Stomach (tissue), 8 donors: Measurements from ENCODE around the gene RASL12. TPM values are rescaled to one million over a fixed set of nuclear protein-coding genes. Genes with fewer than 3 reads are reported as not detected.

Experiments
- polyA plus RNA-seq, 3 donors: library from polyadenylated mRNA; stranded (reverse); fragments of 200-250 nt; gene quantifications; one replicate each; pipeline ENCODE4 v1.2.3, GENCODE V29; 2013
- small RNA-seq, 4 donors: library from RNA; depleted of rRNA; stranded (forward); fragments of <200 nt; gene quantifications; one replicate each; pipeline ENCODE3, GENCODE V24; 2016
- total RNA-seq, 5 donors: library from RNA; depleted of rRNA; stranded (reverse); fragments of >200 nt; gene quantifications; one replicate each; pipeline versions ENCODE4 v1.1.0 to v1.2.3, GENCODE V29; 2014 to 2016
- donor health status: healthy with polysubstance abuse.
- donor health status: Bipolar disorder and iron deficiency.
- donor health status: healthy.

The RASL12 gene
- total and polyA plus RNA-seq, 8 donors = 0.58 to 27.7 (median 10.9) TPM

Small RNA genes within 50 kb of the gene (small RNA-seq; reads per million reads assigned to genes)
- gene AC013553.1 = 0 reads per million in 4 donors

Other genes with a start within 250 kb of the RASL12 start
- 10 to 100 TPM in 2 of 5 donors, 1 to 10 TPM in 3; 1.6 to 58.8 (median 2.8) TPM for gene PIF1, start 242.3 kb downstream of the RASL12 start, total RNA-seq
- 1 to 10 TPM in 2 of 3 donors, under 1 TPM in 1; 0.46 to 8.7 (median 2.0) TPM for gene PIF1, start 242.3 kb downstream of the RASL12 start, polyA plus RNA-seq
- gene PLEKHO2, start 226.1 kb downstream of the RASL12 start, total RNA-seq = 10 to 100 TPM in 4 of 5 donors, 1 to 10 TPM in 1; 9.0 to 23.9 (median 15.2) TPM
- gene PLEKHO2, start 226.1 kb downstream of the RASL12 start, polyA plus RNA-seq = 10 to 100 TPM in 2 of 3 donors, 1 to 10 TPM in 1; 7.5 to 25.4 (median 23.2) TPM
- gene ANKDD1A, start 156.1 kb downstream of the RASL12 start, total RNA-seq = 10 to 100 TPM in 2 of 5 donors, 1 to 10 TPM in 3; 4.0 to 43.8 (median 9.2) TPM
- gene ANKDD1A, start 156.1 kb downstream of the RASL12 start, polyA plus RNA-seq = 1 to 10 TPM; 1.5 to 2.7 (median 1.7) TPM
- gene SPG21, start 78.1 kb downstream of the RASL12 start, total RNA-seq = 100 to 1,000 TPM in 1 of 5 donors, 10 to 100 TPM in 4; 21.6 to 129 (median 68.2) TPM
- gene SPG21, start 78.1 kb downstream of the RASL12 start, polyA plus RNA-seq = 10 to 100 TPM; 61.6 to 68.7 (median 67.7) TPM
- gene MTFMT, start 38.4 kb downstream of the RASL12 start, total RNA-seq = 100 to 1,000 TPM in 1 of 5 donors, 10 to 100 TPM in 2, 1 to 10 TPM in 1, not detected in 1; 9.7 to 105 (median 20.2) TPM
- 10 to 100 TPM in 1 of 3 donors, 1 to 10 TPM in 2; 5.3 to 12.0 (median 6.1) TPM for gene MTFMT, start 38.4 kb downstream of the RASL12 start, polyA plus RNA-seq
- 10 to 100 TPM in 1 of 5 donors, not detected in 4; 19.7 TPM for gene SLC51B, start 22.6 kb downstream of the RASL12 start, total RNA-seq
- under 1 TPM in 2 of 3 donors, not detected in 1; 0.38 to 0.62 TPM for gene SLC51B, start 22.6 kb downstream of the RASL12 start, polyA plus RNA-seq
- gene KBTBD13, start 8.8 kb upstream of the RASL12 start, total RNA-seq = under 1 TPM in 1 of 5 donors, not detected in 4; 0.18 TPM
- gene KBTBD13, start 8.8 kb upstream of the RASL12 start, polyA plus RNA-seq = not detected
- gene UBAP1L, start 47.2 kb upstream of the RASL12 start, total RNA-seq = 1 to 10 TPM in 4 of 5 donors, not detected in 1; 1.8 to 5.3 (median 2.6) TPM
- gene UBAP1L, start 47.2 kb upstream of the RASL12 start, polyA plus RNA-seq = 1 to 10 TPM in 2 of 3 donors, not detected in 1; 2.9 to 4.0 TPM
- gene PDCD7, start 65.8 kb upstream of the RASL12 start, total RNA-seq = 100 to 1,000 TPM in 1 of 5 donors, 10 to 100 TPM in 4; 12.7 to 127 (median 31.5) TPM
- 10 to 100 TPM; 10.7 to 16.6 (median 12.4) TPM for gene PDCD7, start 65.8 kb upstream of the RASL12 start, polyA plus RNA-seq
- 100 to 1,000 TPM in 1 of 5 donors, 10 to 100 TPM in 4; 28.6 to 121 (median 85.9) TPM for gene CLPX, start 117.4 kb upstream of the RASL12 start, total RNA-seq
- 10 to 100 TPM; 11.1 to 17.7 (median 11.1) TPM for gene CLPX, start 117.4 kb upstream of the RASL12 start, polyA plus RNA-seq
- 10 to 100 TPM in 3 of 5 donors, 1 to 10 TPM in 2; 1.8 to 28.7 (median 14.3) TPM for gene CILP, start 143.5 kb upstream of the RASL12 start, total RNA-seq
- gene CILP, start 143.5 kb upstream of the RASL12 start, polyA plus RNA-seq = 1 to 10 TPM in 2 of 3 donors, under 1 TPM in 1; 0.76 to 1.9 (median 1.8) TPM
- gene PARP16, start 218.9 kb upstream of the RASL12 start, total RNA-seq = 10 to 100 TPM in 2 of 5 donors, 1 to 10 TPM in 3; 2.6 to 17.5 (median 6.1) TPM
- 1 to 10 TPM; 5.3 to 8.6 (median 7.4) TPM for gene PARP16, start 218.9 kb upstream of the RASL12 start, polyA plus RNA-seq
- not detected for gene RNU5A-1, start 228.1 kb upstream of the RASL12 start, total RNA-seq
- gene RNU5A-1, start 228.1 kb upstream of the RASL12 start, polyA plus RNA-seq = not detected
- gene RNU5B-1, start 236.7 kb upstream of the RASL12 start, total RNA-seq = not detected
- not detected for gene RNU5B-1, start 236.7 kb upstream of the RASL12 start, polyA plus RNA-seq